Activated T-helper 9 cell treated with anti-CD3 and anti-CD28 coated beads, Interleukin-2, amount 50 U/mL, for 16 hours (primary cell): Measurements from ENCODE around the gene KLHL14.

Experiments used
- DNase-seq: peaks from one replicate; pipeline ENCODE4 v3.0.0-alpha.2; 2020; ENCODE audit warnings: low read depth

KLHL14 gene

GRCh38 chr18:32770666-32771168 lies 2.1 kb downstream of the KLHL14 start:
- no peak for DNase-seq

GRCh38 chr18:32770054-32770665 lies 2.7 kb downstream of the KLHL14 start:
- DNase-seq: no peak

GRCh38 chr18:32769586-32770053 lies 3.2 kb downstream of the KLHL14 start:
- no peak for DNase-seq

- no peak for DNase-seq
Measured at GRCh38 chr18:32769071-32769585, 3.7 kb downstream of the KLHL14 start.

GRCh38 chr18:32767400-32767799 lies 5.4 kb downstream of the KLHL14 start:
- DNase-seq: no peak

GRCh38 chr18:32764611-32765244 lies 8.1 kb downstream of the KLHL14 start:
- DNase-seq: no peak

GRCh38 chr18:32763293-32763692 lies 9.5 kb downstream of the KLHL14 start:
- DNase-seq: no peak

- DNase-seq: no peak
Measured at GRCh38 chr18:32761231-32761630, 11.6 kb downstream of the KLHL14 start.

- no peak for DNase-seq
Measured at GRCh38 chr18:32760391-32760790, 12.4 kb downstream of the KLHL14 start.

GRCh38 chr18:32759611-32760167 lies 13.1 kb downstream of the KLHL14 start:
- DNase-seq: no peak

- DNase-seq: no peak
Measured at GRCh38 chr18:32754508-32755263, 18.1 kb downstream of the KLHL14 start.

GRCh38 chr18:32753656-32754260 lies 19.1 kb downstream of the KLHL14 start:
- DNase-seq: no peak

GRCh38 chr18:32750328-32750727 lies 22.5 kb downstream of the KLHL14 start:
- DNase-seq: no peak

- DNase-seq: no peak
Measured at GRCh38 chr18:32749809-32750208, 23.0 kb downstream of the KLHL14 start.

GRCh38 chr18:32742579-32742978 lies 30.2 kb downstream of the KLHL14 start:
- no peak for DNase-seq

GRCh38 chr18:32735781-32736180 lies 37.0 kb downstream of the KLHL14 start:
- no peak for DNase-seq

- DNase-seq: no peak
Measured at GRCh38 chr18:32734442-32734841, 38.4 kb downstream of the KLHL14 start.

GRCh38 chr18:32732165-32732564 lies 40.7 kb downstream of the KLHL14 start:
- no peak for DNase-seq

- DNase-seq: no peak
Measured at GRCh38 chr18:32730620-32731091, 42.2 kb downstream of the KLHL14 start.

GRCh38 chr18:32730068-32730467 lies 42.8 kb downstream of the KLHL14 start:
- no peak for DNase-seq

- no peak for DNase-seq
Measured at GRCh38 chr18:32724071-32724749, 48.6 kb downstream of the KLHL14 start.
